GM23338 (cell line): ENCODE measurements around the gene ZNF662. TPM values are rescaled to one million over a fixed set of nuclear protein-coding genes. Genes with fewer than 3 reads are reported as not detected.

Source experiments
- ATAC-seq: fragments of 200-7000 bp; cut with Tn5 transposase; 3 replicates; pipeline ENCODE4 v1.9.1; 2020
- DNase-seq: peaks from one replicate; pipeline ENCODE4 v3.0.0-alpha.2; 2015; ENCODE audit warnings: low spot score
- H2AFZ ChIP-seq: fragments of 200-600 bp; sonication (generic); 2 replicates; pipeline ENCODE4 v1.8.0; 2016; ENCODE audit warnings: antibody characterized with exemption, mild to moderate bottlenecking, moderate library complexity
- H3F3A ChIP-seq: fragments of 200-600 bp; sonication (generic); replicated peaks from 2 replicates; pipeline ENCODE4 v1.8.0; 2017; ENCODE audit warnings: antibody characterized with exemption, mixed run types, low read depth
- H3K27ac ChIP-seq: fragments of 200-600 bp; sonication (generic); 2 replicates; pipeline ENCODE4 v1.6.1; 2016; ENCODE audit warnings: low read depth
- H3K27me3 ChIP-seq: fragments of 200-600 bp; sonication (generic); 2 replicates; pipeline ENCODE4 v1.8.0; 2016; ENCODE audit warnings: mild to moderate bottlenecking, mixed run types, moderate library complexity; ENCODE audit not compliant: insufficient read depth
- H3K36me3 ChIP-seq: fragments of 200-600 bp; sonication (generic); 2 replicates; pipeline ENCODE4 v1.8.0; 2016; ENCODE audit warnings: mild to moderate bottlenecking; ENCODE audit not compliant: insufficient read depth
- H3K4me1 ChIP-seq: fragments of 200-600 bp; sonication (generic); 2 replicates; pipeline ENCODE4 v1.8.0; 2016; ENCODE audit warnings: mild to moderate bottlenecking, moderate library complexity; ENCODE audit not compliant: insufficient read depth
- H3K4me2 ChIP-seq: fragments of 200-600 bp; sonication (generic); 2 replicates; pipeline ENCODE4 v1.7.1; 2017; ENCODE audit warnings: mixed run types
- H3K4me3 ChIP-seq: fragments of 200-600 bp; sonication (generic); 2 replicates; pipeline ENCODE4 v1.6.1; 2016; ENCODE audit warnings: mixed run types
- H3K79me2 ChIP-seq: fragments of 200-600 bp; sonication (generic); replicated peaks from 2 replicates; pipeline ENCODE4 v1.8.0; 2017; ENCODE audit warnings: mild to moderate bottlenecking; ENCODE audit not compliant: insufficient read depth
- H3K9me2 ChIP-seq: fragments of 200-600 bp; sonication (generic); 2 replicates; pipeline ENCODE4 v1.8.0; 2017; ENCODE audit not compliant: insufficient read depth
- H4K20me1 ChIP-seq: fragments of 200-600 bp; sonication (generic); replicated peaks from 2 replicates; pipeline ENCODE4 v1.8.0; 2017; ENCODE audit warnings: mild to moderate bottlenecking; ENCODE audit not compliant: insufficient read depth
- H3K27ac Mint-ChIP-seq: 2 replicates; pipeline ENCODE4 v1.8.0; 2020; ENCODE audit warnings: inconsistent platforms, mild to moderate bottlenecking, moderate library complexity, mixed read lengths
- H3K27me3 Mint-ChIP-seq: 3 replicates; pipeline ENCODE4 v1.8.0; 2022; ENCODE audit warnings: low read depth, mild to moderate bottlenecking, moderate library complexity, mixed read lengths, inconsistent platforms; ENCODE audit not compliant: insufficient read depth, poor library complexity
- H3K36me3 Mint-ChIP-seq: 3 replicates; pipeline ENCODE4 v1.8.0; 2021; ENCODE audit warnings: low read depth, mild to moderate bottlenecking, inconsistent platforms, moderate library complexity, mixed read lengths
- H3K4me1 Mint-ChIP-seq: 3 replicates; pipeline ENCODE4 v1.8.0; 2020; ENCODE audit warnings: mild to moderate bottlenecking, inconsistent platforms, mixed read lengths
- H3K4me3 Mint-ChIP-seq: 3 replicates; pipeline ENCODE4 v1.8.0; 2021; ENCODE audit warnings: moderate library complexity, mild to moderate bottlenecking, inconsistent platforms, mixed read lengths
- H3K9me3 Mint-ChIP-seq: 3 replicates; pipeline ENCODE4 v1.8.0; 2020; ENCODE audit warnings: moderate library complexity, mild to moderate bottlenecking, inconsistent platforms, mixed read lengths
- CREB1 ChIP-seq: fragments of 250-450 bp; sonication (Bioruptor Pico); IDR thresholded peaks from 2 replicates; pipeline ENCODE4 v1.5.0; 2020; ENCODE audit warnings: low read depth, mild to moderate bottlenecking, moderate library complexity
- CTCF ChIP-seq, 2 experiments: fragments of 200-600 bp in 1 of 2; sonication (generic) in 1 of 2; conservative IDR thresholded peaks; 2 replicates each; pipeline versions ENCODE4 v1.5.1 to v1.6.1; 2016 to 2017; ENCODE audit warnings: antibody characterized with exemption in 2 of 2, low read depth in 2 of 2, mild to moderate bottlenecking in 2 of 2, moderate library complexity in 1 of 2
- ETS1 ChIP-seq: IDR thresholded peaks from 2 replicates; pipeline ENCODE4 v1.6.1; 2016; ENCODE audit warnings: antibody characterized with exemption
- EZH2 ChIP-seq: fragments of 200-600 bp; sonication (generic); IDR thresholded peaks from one replicate; pipeline ENCODE4 v1.8.0; 2017; ENCODE audit warnings: antibody characterized with exemption, mild to moderate bottlenecking, low read depth; ENCODE audit not compliant: unreplicated experiment
- EZH2phosphoT487 ChIP-seq: fragments of 200-600 bp; sonication (generic); IDR thresholded peaks from one replicate; pipeline ENCODE4 v1.8.1; 2018; ENCODE audit warnings: antibody characterized with exemption; ENCODE audit not compliant: unreplicated experiment
- JUNB ChIP-seq: IDR thresholded peaks from one replicate; pipeline ENCODE4 v1.6.1; 2016; ENCODE audit warnings: antibody characterized with exemption; ENCODE audit not compliant: unreplicated experiment
- NANOG ChIP-seq: IDR thresholded peaks from 2 replicates; pipeline ENCODE4 v1.6.1; 2016; ENCODE audit warnings: antibody characterized with exemption, borderline replicate concordance
- POLR2AphosphoS5 ChIP-seq: IDR thresholded peaks from 2 replicates; pipeline ENCODE4 v1.6.1; 2016; ENCODE audit warnings: antibody characterized with exemption, low read depth
- REST ChIP-seq: IDR thresholded peaks from one replicate; pipeline ENCODE4 v1.6.1; 2018; ENCODE audit warnings: antibody characterized with exemption; ENCODE audit not compliant: unreplicated experiment
- ZNF114 ChIP-seq: fragments of 250-450 bp; sonication (Bioruptor Pico); IDR thresholded peaks from 2 replicates; pipeline ENCODE4 v1.5.0; 2020; ENCODE audit warnings: mild to moderate bottlenecking, moderate library complexity
- ZNF462 ChIP-seq: fragments of 250-450 bp; sonication (Bioruptor Pico); IDR thresholded peaks from 2 replicates; pipeline ENCODE4 v1.5.0; 2020; ENCODE audit warnings: mild to moderate bottlenecking, moderate library complexity
- polyA plus RNA-seq: library from polyadenylated mRNA; unstranded; fragments of >200 nt; fragmentation: Nextera tagmentation; extraction: Ambion mirVana; gene quantifications from 2 replicates; pipeline ENCODE4 v1.2.1, GENCODE V29; 2016
- total RNA-seq: library from RNA; depleted of rRNA; stranded (reverse); fragments of >200 nt; shearing (Covaris generic); gene quantifications from 2 replicates; pipeline ENCODE4 v1.2.3, GENCODE V29; 2014

ZNF662 gene
- total and polyA plus RNA-seq, 2 experiments from 2014 or later: 0.84 to 1.5 TPM

- H2AFZ ChIP-seq: no peak overlapping the region
- H3K4me1 Mint-ChIP-seq: no peaks in the 10 kb centered on the region
- DNase-seq: no peak
- no peaks in the 10 kb centered on the region for H4K20me1 ChIP-seq
- no peak overlapping the region for H3K4me2 ChIP-seq
- H3K4me1 ChIP-seq: no peaks in the 10 kb centered on the region
- H3K27me3 ChIP-seq: no peaks in the 10 kb centered on the region
- H3K9me2 ChIP-seq: no peaks in the 10 kb centered on the region; the same call in 1 of the 2 replicates
- no peaks in the 10 kb centered on the region; the same call in 2 of the 3 replicates for H3K36me3 Mint-ChIP-seq
- peaks cover 7% of the 10 kb centered on the region for H3K27me3 Mint-ChIP-seq
- ATAC-seq: no peak
- H3K4me3 Mint-ChIP-seq: no peak overlapping the region
- H3K4me3 ChIP-seq: no peak overlapping the region
- H3K36me3 ChIP-seq: no peaks in the 10 kb centered on the region
- H3F3A ChIP-seq: no peaks in the 10 kb centered on the region
- H3K79me2 ChIP-seq: no peaks in the 10 kb centered on the region
- H3K27ac ChIP-seq: no peak overlapping the region
- peaks cover 5% of the 10 kb centered on the region; the same call in 2 of the 3 replicates for H3K9me3 Mint-ChIP-seq
- no peak overlapping the region for H3K27ac Mint-ChIP-seq
- TF ChIP-seq EZH2 (no peak), EZH2phosphoT487 (no peak), NANOG (no peak), ZNF114 (CRISPR knock-in tag) (no peak), REST (no peak), CTCF (conservative IDR thresholded peaks at IDR 0.05; ENCODE audit: low read depth in 2 of 2) (no peak), CREB1 (CRISPR knock-in tag) (no peak), POLR2AphosphoS5 (no peak), ZNF462 (CRISPR knock-in tag) (no peak), ETS1 (no peak), JUNB (no peak)
These were observed 49.4 kb upstream of the ZNF662 start for GRCh38 chr3:42856544-42856943.
